KMS-11 (cell line): ENCODE data around the gene USP24.

ENCODE experiments used
- H2AFZ ChIP-seq: fragments of 200-600 bp; sonication (generic); 2 replicates; pipeline ENCODE4 v1.6.1; 2016; ENCODE audit warnings: antibody characterized with exemption, mixed run types, low read depth
- H3K27ac ChIP-seq: fragments of 200-600 bp; sonication (generic); 2 replicates; pipeline ENCODE4 v1.6.1; 2016; ENCODE audit warnings: mild to moderate bottlenecking, mixed run types
- H3K27me3 ChIP-seq: fragments of 200-600 bp; sonication (generic); 2 replicates; pipeline ENCODE4 v1.6.1; 2017; ENCODE audit warnings: mild to moderate bottlenecking, low read depth, mixed run types, moderate library complexity; ENCODE audit not compliant: insufficient read depth
- H3K36me3 ChIP-seq: fragments of 200-600 bp; sonication (generic); 2 replicates; pipeline ENCODE4 v1.6.1; 2017; ENCODE audit warnings: mild to moderate bottlenecking, mixed run types; ENCODE audit not compliant: insufficient read depth
- H3K4me1 ChIP-seq: fragments of 200-600 bp; sonication (generic); 2 replicates; pipeline ENCODE4 v1.6.1; 2016; ENCODE audit warnings: mild to moderate bottlenecking, low read depth, mixed run types; ENCODE audit not compliant: poor library complexity, severe bottlenecking
- H3K4me2 ChIP-seq: fragments of 200-600 bp; sonication (generic); 2 replicates; pipeline ENCODE4 v1.7.0; 2016; ENCODE audit warnings: mild to moderate bottlenecking, mixed run types
- H3K4me3 ChIP-seq: fragments of 200-600 bp; sonication (generic); IDR thresholded peaks from 2 replicates; pipeline ENCODE4 v1.6.1; 2017; ENCODE audit warnings: low read depth, low read length, mixed read lengths; ENCODE audit not compliant: insufficient read depth
- H3K79me2 ChIP-seq: fragments of 200-600 bp; sonication (generic); 2 replicates; pipeline ENCODE4 v1.6.1; 2016; ENCODE audit warnings: low read depth, mixed run types; ENCODE audit not compliant: insufficient read depth
- H3K9ac ChIP-seq: fragments of 200-600 bp; sonication (generic); 2 replicates; pipeline ENCODE4 v1.6.1; 2016; ENCODE audit warnings: mild to moderate bottlenecking, mixed run types
- H4K20me1 ChIP-seq: fragments of 200-600 bp; sonication (generic); 2 replicates; pipeline ENCODE4 v1.6.1; 2016; ENCODE audit warnings: mild to moderate bottlenecking, mixed run types; ENCODE audit not compliant: insufficient read depth
- CTCF ChIP-seq: fragments of 200-600 bp; sonication (generic); conservative IDR thresholded peaks from 2 replicates; pipeline ENCODE4 v1.6.1; 2017; ENCODE audit warnings: low read depth, mild to moderate bottlenecking, antibody characterized with exemption, low read length, moderate library complexity, mixed read lengths

USP24 gene

GRCh38 chr1:55044617-55045397 lies 170.4 kb downstream of the USP24 start:
- no peak overlapping the region for H2AFZ ChIP-seq
- no peak overlapping the region for H3K4me3 ChIP-seq
- H3K4me1 ChIP-seq: no peaks in the 10 kb centered on the region
- no peak overlapping the region for H3K27ac ChIP-seq
- no peaks in the 10 kb centered on the region for H4K20me1 ChIP-seq
- no peaks in the 10 kb centered on the region for H3K36me3 ChIP-seq
- no peak for TF ChIP-seq CTCF
- no peak overlapping the region for H3K9ac ChIP-seq
- no peaks in the 10 kb centered on the region for H3K27me3 ChIP-seq
- H3K79me2 ChIP-seq: no peaks in the 10 kb centered on the region
- no peak overlapping the region for H3K4me2 ChIP-seq

GRCh38 chr1:55043726-55044125 lies 171.4 kb downstream of the USP24 start:
- Histone ChIP-seq H3K9ac (no peak overlapping the region), H3K4me1 (no peaks in the 10 kb centered on the region), H2AFZ (no peak overlapping the region), H3K79me2 (no peaks in the 10 kb centered on the region), H3K27me3 (no peaks in the 10 kb centered on the region), H3K36me3 (no peaks in the 10 kb centered on the region), H4K20me1 (no peaks in the 10 kb centered on the region), H3K27ac (no peak overlapping the region), H3K4me3 (no peak overlapping the region), H3K4me2 (no peak overlapping the region)
- TF ChIP-seq CTCF: no peak

DNA sequence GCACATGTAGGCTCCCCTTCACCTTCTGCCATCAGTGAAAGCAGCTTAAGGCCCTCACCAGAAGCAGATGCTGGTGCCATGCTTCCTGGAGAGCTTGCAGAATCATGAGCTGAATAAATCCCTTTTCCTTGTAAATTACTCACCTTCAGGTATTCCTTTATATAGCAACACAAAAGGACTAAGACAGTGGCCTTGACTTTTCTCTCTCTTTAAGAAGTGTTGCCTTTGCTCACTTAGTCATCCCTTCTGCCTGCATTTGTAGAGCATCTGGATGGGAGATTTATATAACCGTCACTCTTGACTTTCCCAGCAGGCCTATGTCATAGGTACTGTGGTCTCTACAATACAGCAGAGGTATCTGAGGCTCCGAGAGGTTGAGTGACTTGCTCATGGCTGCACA lies 172.2 kb downstream of the USP24 start:
- H3K4me1 ChIP-seq: no peaks in the 10 kb centered on the region
- H3K79me2 ChIP-seq: no peaks in the 10 kb centered on the region
- H3K9ac ChIP-seq: no peak overlapping the region
- no peaks in the 10 kb centered on the region for H3K36me3 ChIP-seq
- H3K27me3 ChIP-seq: no peaks in the 10 kb centered on the region
- no peak for TF ChIP-seq CTCF
- no peak overlapping the region for H3K27ac ChIP-seq
- no peak overlapping the region for H2AFZ ChIP-seq
- H3K4me3 ChIP-seq: no peak overlapping the region
- H4K20me1 ChIP-seq: no peaks in the 10 kb centered on the region
- no peak overlapping the region for H3K4me2 ChIP-seq

GRCh38 chr1:55041613-55042012 lies 173.6 kb downstream of the USP24 start:
- H3K4me1 ChIP-seq: no peaks in the 10 kb centered on the region
- H2AFZ ChIP-seq: no peak overlapping the region
- H3K79me2 ChIP-seq: no peaks in the 10 kb centered on the region
- H3K4me2 ChIP-seq: no peak overlapping the region
- no peak overlapping the region for H3K9ac ChIP-seq
- no peaks in the 10 kb centered on the region for H3K36me3 ChIP-seq
- H4K20me1 ChIP-seq: no peaks in the 10 kb centered on the region
- H3K27me3 ChIP-seq: no peaks in the 10 kb centered on the region
- H3K27ac ChIP-seq: no peak overlapping the region
- no peak for TF ChIP-seq CTCF
- H3K4me3 ChIP-seq: no peak overlapping the region
